HFFc6 (cell line): Measurements from ENCODE around the gene SLC26A3. TPM values are rescaled to one million over a fixed set of nuclear protein-coding genes. Genes with fewer than 3 reads are reported as not detected.

Experiments
- DNase-seq: peaks from one replicate; pipeline ENCODE4 v3.0.0-alpha.2; 2018
- H3K27ac Mint-ChIP-seq: 2 replicates; pipeline ENCODE4 v1.8.0; 2020; ENCODE audit warnings: mild to moderate bottlenecking, mixed read lengths
- H3K27me3 Mint-ChIP-seq: 2 replicates; pipeline ENCODE4 v1.8.0; 2021; ENCODE audit warnings: mild to moderate bottlenecking, moderate library complexity, mixed read lengths; ENCODE audit not compliant: insufficient read depth
- H3K36me3 Mint-ChIP-seq: 2 replicates; pipeline ENCODE4 v1.8.0; 2021; ENCODE audit warnings: low read depth, mixed read lengths
- H3K4me1 Mint-ChIP-seq: 2 replicates; pipeline ENCODE4 v1.8.0; 2020; ENCODE audit warnings: low read depth, mixed read lengths
- H3K4me3 Mint-ChIP-seq: 2 replicates; pipeline ENCODE4 v1.8.0; 2020; ENCODE audit warnings: mild to moderate bottlenecking, moderate library complexity, mixed read lengths
- H3K9me3 Mint-ChIP-seq: 2 replicates; pipeline ENCODE4 v1.8.0; 2020; ENCODE audit warnings: mild to moderate bottlenecking, mixed read lengths
- total RNA-seq, 6 experiments: library from RNA; stranded (reverse); fragmentation: NEBNext Ultra II Directional; extraction: Animal tissue kit (Norgen Biotek cat#: 25700); gene quantifications; 2 replicates in 1 of 6; 3 replicates in 5 of 6; pipeline ENCODE4 v1.2.3, GENCODE V29; 2021
- TF ChIP-seq, protein P1 (sequence below): fragments of 200-600 bp; sonication (generic); IDR thresholded peaks from 2 replicates; pipeline ENCODE4 v1.5.0; 2021; ENCODE audit warnings: antibody characterized with exemption, mild to moderate bottlenecking

The SLC26A3 gene
- total RNA-seq, 6 experiments from 2014 or later, result not detected

DNA sequence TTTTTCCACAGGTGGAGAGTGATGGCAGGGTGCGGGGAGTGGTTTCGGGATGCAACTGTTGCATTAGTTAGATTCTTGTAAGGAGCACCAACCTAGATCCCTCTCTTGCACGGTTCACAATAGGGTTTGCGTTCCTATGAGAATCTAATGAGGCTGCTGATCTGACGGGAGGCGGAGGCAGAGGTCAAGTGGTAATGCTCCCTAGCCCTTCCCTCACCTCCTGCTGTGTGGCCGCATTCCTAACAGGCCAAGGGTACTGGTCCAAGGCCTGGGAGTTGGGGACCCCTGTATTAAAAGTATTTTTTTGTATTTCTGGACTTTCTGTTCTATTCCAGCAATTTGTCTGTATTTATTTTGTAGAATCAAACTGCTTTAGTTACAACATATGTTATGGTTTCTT lies 51.9 kb downstream of the SLC26A3 start:
- Mint-ChIP-seq H3K27me3 (no peaks in the 10 kb centered on the region), H3K4me3 (no peak overlapping the region)
- TF ChIP-seq, protein P1, sequence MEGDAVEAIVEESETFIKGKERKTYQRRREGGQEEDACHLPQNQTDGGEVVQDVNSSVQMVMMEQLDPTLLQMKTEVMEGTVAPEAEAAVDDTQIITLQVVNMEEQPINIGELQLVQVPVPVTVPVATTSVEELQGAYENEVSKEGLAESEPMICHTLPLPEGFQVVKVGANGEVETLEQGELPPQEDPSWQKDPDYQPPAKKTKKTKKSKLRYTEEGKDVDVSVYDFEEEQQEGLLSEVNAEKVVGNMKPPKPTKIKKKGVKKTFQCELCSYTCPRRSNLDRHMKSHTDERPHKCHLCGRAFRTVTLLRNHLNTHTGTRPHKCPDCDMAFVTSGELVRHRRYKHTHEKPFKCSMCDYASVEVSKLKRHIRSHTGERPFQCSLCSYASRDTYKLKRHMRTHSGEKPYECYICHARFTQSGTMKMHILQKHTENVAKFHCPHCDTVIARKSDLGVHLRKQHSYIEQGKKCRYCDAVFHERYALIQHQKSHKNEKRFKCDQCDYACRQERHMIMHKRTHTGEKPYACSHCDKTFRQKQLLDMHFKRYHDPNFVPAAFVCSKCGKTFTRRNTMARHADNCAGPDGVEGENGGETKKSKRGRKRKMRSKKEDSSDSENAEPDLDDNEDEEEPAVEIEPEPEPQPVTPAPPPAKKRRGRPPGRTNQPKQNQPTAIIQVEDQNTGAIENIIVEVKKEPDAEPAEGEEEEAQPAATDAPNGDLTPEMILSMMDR, result no peak

DNA sequence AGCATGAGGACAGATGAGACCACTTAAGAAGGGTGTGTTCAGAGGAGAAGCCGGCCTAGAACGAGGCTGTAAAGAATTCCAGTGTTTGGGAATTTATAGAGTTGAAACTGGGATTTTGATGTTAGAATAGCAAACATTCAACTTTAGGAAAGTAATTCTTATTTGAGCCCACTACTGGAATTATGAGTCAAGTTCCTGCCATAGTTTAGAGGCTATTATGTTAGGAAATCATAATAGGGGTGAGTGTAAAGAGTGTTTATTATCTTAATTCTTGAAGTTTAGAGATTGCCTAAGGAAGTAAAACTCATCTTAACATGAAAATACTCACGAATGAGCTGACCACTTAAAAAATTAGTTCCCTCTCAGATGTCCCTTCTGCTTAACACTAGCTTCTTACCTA lies 57.0 kb downstream of the SLC26A3 start:
- Mint-ChIP-seq H3K27ac (peak overlapping the region; percentile 49), H3K4me1 (peaks cover 44% of the 10 kb centered on the region), H3K27me3 (no peaks in the 10 kb centered on the region; the same call in 1 of the 2 replicates), H3K36me3 (peaks cover 13% of the 10 kb centered on the region; the same call in 1 of the 2 replicates), H3K9me3 (no peaks in the 10 kb centered on the region), H3K4me3 (peak overlapping the region; percentile 96)
- DNase-seq, result no peak
- TF ChIP-seq, protein P1, result no peak

More for the DNA sequence above, 51.9 kb downstream of the SLC26A3 start:
- Mint-ChIP-seq H3K4me1 (peaks cover 17% of the 10 kb centered on the region), H3K27ac (no peak overlapping the region), H3K9me3 (no peaks in the 10 kb centered on the region), H3K36me3 (peaks cover 15% of the 10 kb centered on the region; the same call in 1 of the 2 replicates)
- no peak for DNase-seq

DNA sequence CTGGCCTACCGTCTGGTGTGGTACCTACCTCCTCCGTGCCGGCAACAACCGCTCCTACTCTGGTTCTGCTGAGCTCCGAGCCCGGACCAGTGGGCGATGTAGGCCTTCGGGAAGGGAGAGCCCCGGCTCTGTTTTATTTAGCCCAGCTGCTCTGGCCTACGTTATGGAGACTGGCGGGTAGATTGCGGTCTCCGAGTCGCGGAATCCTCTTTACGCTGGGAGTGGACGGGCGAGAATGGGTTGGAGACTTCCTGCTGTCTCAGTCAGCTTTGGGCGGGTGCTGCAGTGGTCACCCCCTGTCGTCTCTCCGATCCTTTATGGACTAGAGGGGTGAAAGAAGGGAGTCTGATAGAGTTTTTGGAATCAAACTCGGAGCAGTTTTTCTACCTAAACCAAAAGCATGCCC lies 58.7 kb downstream of the SLC26A3 start:
- Mint-ChIP-seq H3K27ac (peak overlapping the region; percentile 100), H3K9me3 (no peaks in the 10 kb centered on the region), H3K27me3 (no peaks in the 10 kb centered on the region; the same call in 1 of the 2 replicates), H3K4me1 (peaks cover 44% of the 10 kb centered on the region), H3K36me3 (peaks cover 7% of the 10 kb centered on the region; the same call in 1 of the 2 replicates), H3K4me3 (peak overlapping the region; percentile 96)
- TF ChIP-seq, protein P1, result no peak
- DNase-seq, result no peak

DNA sequence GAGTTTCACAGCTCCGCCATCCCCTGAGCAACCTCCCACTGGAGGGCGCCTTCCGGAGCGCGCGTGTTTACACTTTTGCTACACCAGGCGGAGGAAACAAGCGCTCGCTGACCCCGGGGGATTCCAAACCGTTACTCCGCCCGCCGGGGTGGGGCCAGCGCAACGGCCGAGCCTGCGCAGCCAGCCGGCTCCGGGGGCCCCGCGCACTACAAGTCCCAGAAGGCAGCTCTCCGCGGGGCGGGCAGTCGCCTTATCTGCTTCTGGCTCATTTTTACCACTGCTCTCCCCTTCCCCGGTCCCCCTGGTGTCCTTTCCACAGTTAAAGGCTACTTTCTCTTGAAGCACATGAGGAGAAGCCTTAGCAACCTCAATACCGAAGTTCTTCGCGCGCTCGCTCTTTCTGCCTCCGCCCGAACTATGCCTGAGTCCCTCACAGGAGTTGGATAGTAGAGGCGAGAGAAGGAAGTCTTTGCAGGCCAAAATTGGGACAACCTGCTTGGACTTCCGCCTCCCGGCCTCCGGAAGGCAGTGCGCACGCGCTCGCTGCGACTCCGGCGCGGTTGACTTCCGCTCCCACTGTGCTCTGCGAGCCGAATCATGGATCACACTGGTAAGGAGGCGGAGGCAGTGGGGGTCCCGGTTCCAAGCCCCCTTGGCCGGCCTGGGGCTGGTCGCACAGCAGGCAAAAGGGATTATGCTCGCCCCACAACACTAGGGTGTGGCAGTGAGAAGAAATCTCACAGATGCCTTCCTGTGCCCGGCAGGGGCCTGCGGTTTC lies 59.3 kb downstream of the SLC26A3 start, which contains the start of gene CBLL1:
Gene CBLL1, plus strand, starts transcription at position 576 of the 778 bp plus-strand sequence. Its CDS starts 22 bp downstream, at position 598.
- H3K9me3 Mint-ChIP-seq, result no peaks in the 10 kb centered on the region
- TF ChIP-seq, protein P1, result peak; percentile 83
- peak within 1 kb of the TSS; percentile 96 for H3K4me3 Mint-ChIP-seq
- H3K4me1 Mint-ChIP-seq, result peaks cover 44% of the 10 kb centered on the region
- H3K27me3 Mint-ChIP-seq, result no peaks in the 10 kb centered on the region; the same call in 1 of the 2 replicates
- H3K36me3 Mint-ChIP-seq, result peaks cover 7% of the 10 kb centered on the region; the same call in 1 of the 2 replicates
- peak within 1 kb of the TSS; percentile 100 for H3K27ac Mint-ChIP-seq
- peak; percentile 94 for DNase-seq

DNA sequence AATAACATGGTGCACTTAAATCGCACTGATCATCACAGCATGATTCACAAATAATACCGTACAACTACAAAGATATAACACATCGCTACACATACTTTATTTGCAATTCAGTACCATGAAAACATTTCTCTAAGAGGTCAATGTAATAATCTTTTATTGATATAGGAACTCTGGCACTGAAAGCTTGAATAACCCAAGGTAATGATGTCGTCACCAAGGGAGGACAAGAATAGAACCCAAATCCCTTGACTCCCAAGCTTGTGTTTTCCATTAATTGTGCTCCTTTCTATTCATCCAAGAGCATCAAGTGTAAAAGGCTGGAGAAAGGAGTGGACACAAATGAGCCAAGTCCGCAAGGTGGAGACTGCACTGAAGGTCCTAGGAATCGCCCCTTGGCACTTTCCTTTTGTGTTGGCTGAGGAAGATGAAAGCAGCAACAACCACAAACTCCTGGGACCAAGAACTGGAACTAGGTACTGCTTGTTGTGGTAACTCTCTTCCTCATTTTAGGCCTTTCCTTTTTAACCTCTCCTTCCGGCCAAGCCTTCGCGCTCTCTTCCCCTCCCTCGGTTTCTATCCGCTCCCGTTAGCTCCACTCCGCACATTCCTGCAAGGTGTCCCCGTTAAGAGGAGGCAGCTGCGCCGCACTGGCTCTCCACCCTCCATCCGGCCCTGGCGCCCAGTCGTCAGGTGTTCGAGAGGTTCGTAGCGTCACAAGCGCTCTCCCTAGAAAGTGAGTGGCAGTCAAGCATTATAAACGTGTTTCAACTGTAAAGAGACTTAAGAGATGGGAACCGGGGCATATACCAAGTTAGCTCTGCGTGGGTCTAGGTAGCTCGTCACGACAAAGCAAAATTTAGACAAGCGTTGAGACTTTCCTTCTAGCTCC lies 60.1 kb downstream of the SLC26A3 start:
- H3K27ac Mint-ChIP-seq, result peak overlapping the region; percentile 100

More for the DNA sequence above, 60.1 kb downstream of the SLC26A3 start:
- Mint-ChIP-seq H3K9me3 (no peaks in the 10 kb centered on the region), H3K36me3 (peaks cover 7% of the 10 kb centered on the region; the same call in 1 of the 2 replicates), H3K4me3 (peak overlapping the region; percentile 96), H3K27me3 (no peaks in the 10 kb centered on the region; the same call in 1 of the 2 replicates), H3K4me1 (peaks cover 44% of the 10 kb centered on the region)
- DNase-seq, result no peak
- TF ChIP-seq, protein P1, result no peak
